ENCODE measurements around the gene DUS1L.
A peak's percentile ranks its signal among the peaks of the same experiment; 100 is the strongest.

DUS1L gene

DNA sequence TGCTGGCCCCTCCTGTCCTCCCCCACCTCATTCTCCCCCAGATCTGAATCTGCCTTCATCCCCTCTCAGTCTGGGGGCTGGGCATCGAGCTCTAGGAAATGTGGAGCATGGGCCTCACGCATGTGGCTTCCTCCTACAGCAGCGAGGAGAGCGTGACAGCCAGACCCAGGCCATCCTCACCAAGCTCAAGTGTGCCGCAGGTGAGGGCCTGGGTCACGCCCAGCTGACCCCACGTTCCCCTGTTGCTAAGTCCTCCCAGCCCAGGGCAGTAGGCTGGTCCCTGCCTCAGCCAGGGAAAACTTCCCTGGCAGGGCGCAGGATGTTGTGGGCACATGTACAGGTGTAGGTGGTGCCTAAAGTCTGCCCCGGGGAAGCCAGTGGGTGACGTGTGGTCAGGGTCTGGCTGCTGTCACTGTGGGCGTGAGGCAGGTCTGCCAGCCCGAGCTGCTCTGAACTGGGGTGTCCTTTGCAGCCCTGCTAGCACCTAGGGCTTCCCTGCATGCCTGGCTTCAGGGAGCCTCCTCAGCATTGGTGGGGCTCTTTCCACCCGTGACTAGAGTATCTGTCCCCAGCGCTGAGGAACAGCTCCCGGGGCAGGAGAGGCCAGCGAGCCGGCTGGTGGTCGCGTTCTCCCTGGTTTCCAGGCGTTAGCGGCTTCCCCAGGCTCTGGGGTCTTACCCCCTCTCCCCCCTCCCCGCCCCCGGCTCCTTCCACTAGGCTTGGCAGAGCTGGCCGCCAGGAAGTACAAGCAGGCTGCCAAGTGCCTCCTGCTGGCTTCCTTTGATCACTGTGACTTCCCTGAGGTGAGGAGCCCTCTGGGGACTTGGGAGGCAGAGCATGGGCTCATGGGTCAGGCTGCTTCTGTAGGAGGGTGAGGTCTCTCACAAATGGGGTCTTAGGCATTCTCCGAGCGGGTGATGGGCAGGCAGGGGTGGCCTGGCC, 10.3 kb downstream of the DUS1L start:
- DNase-seq (ENCODE audit: low read depth in 2 of 2): no peak

DNA sequence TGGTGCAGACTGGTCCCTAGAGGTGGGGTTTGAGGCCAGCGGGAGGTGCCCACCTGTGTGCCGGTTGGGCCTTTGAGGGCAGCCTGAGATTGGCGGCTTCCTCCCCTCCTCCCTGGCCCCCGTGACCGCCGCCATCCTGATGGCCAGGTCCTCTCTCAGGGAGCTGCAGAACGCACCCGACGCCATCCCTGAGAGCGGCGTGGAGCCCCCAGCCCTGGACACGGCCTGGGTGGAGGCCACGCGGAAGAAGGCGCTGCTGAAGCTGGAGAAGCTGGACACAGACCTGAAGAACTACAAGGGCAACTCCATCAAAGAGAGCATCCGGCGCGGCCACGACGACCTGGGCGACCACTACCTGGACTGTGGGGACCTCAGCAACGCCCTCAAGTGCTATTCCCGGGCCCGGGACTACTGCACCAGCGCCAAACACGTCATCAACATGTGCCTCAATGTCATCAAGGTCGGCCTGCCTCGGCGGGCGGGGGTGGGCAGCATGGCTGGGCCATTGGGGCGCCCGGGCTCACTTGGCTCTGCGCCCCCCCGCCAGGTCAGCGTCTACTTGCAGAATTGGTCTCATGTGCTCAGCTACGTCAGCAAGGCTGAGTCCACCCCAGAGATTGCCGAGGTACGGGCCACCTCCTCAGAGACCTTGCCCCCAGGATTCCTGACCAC, 11.1 kb downstream of the DUS1L start:
- no peak for DNase-seq (ENCODE audit: low read depth in 2 of 2)

DNA sequence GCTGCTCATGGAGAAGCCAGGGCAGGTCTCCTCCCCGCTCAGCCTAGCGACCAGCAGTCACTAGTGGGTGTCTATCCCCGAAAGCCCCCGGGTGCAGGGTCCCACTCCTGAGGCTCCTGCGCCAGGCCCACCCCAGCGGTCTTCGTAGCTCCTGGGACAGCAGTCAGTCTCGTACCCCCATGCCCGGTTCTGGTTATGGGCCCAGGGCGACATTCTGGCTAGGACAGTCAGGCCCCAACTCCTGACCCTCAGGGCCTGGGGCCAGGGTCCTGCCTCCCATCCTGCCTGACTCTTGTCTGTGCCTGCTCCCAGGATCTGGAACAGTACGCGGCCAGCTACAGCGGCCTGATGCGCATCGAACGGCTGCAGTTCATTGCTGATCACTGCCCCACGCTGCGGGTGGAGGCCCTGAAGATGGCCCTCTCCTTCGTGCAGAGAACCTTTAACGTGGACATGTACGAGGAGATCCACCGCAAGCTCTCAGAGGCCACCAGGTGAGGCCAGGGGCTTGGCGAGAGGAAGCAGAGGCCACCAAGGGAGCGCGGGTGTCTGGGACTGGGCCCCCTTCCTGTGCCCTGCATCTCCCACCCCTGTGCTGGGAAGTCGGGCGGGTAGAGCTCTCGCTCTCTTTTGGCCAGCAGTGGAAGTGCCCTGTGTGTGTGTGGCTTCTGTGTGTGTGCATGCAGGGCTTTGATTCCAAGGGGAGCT, 11.9 kb downstream of the DUS1L start:
- no peak for DNase-seq (ENCODE audit: low read depth in 2 of 2)

DNA sequence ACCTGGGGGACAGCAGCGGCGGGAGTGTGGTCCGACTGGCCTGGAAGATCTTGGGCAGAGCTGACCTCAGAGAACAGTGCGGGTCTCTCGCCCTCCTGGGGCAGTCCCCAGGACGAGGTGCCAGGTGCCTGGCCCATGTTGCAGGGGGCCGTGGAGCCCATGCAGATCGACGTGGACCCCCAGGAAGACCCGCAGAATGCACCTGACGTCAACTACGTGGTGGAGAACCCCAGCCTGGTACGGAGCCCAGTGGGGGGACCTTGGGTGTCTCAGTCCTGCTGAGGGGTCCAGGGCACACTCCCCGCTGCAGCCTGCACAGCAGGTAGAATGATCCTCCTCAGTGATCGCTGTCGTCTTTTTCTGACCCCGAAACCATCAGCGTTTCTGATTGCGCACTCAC, 12.5 kb downstream of the DUS1L start:
- no peak for DNase-seq (ENCODE audit: low read depth in 2 of 2)

DNA sequence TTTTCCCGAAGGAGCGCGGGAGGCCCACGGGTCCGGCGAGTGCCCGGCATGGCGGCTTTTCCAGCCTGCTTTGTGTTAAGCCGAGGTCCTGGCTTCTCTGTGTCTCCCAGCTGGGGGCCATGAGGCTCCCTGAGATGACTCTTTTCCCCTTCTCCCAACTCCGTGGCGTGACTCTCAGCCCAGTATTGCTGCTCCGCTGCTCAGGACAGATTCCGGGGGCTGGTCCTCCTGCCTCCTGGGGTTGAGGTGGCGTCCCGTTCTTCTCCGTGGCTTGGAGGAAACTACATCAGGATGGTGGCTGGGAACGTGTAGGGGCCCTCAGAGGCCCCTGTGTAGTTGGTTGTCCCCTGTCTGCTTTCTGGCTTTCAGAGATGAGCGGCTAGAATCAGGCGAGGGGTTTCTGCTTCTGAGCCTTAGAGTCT, 13.0 kb downstream of the DUS1L start:
- no peak for DNase-seq (ENCODE audit: low read depth in 2 of 2)

DNA sequence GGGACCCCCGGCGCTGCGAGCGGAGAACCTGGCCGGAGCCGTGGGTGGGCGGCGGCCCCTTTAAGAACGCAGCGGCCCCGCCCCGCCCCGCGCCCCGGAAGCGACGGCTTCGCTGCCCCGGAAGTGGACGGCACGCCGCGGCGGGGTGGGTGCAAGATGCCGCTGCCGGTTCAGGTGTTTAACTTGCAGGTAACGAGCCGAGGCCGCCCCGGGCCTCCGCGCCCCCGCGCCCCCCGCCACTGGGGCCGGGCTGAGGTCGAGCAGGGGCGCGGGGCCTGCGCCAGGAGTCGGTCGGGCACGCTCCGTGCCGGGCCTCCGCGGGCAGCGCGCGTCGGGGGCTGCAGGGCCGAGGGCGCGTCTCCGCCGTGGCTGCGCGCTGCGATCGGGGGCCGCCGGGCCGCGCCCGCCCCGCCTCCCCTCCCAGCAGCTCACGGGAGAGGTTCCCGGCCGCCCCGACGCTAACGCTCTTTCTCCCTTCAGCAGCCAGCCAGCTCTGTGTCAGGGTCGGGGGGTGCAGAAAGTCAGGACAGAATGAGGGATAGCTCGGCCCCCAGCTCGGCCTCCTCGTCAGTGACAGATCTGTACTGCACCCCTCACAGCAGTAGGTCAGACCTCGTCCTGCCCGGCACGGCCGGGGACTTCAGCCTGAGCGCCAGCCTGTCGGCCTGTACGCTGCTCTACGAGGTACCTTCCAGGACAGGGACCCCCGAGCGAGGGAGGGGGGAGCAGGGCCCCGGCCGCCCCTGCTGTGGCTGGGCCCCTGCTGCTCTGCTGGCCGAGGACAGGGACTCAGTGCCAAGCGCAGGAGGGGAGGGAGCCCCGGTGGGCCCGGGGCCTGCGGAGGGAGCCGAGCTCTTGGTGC, 13.6 kb downstream of the DUS1L start, which contains the start of the genes GPS1 and RFNG:
Gene GPS1, plus strand, starts transcription at position 123 of the 862 bp plus-strand sequence. Its CDS starts 34 bp downstream, at position 157.
Gene RFNG, minus strand, starts transcription at position 36 of the 862 bp plus-strand sequence. CDS start 45 bp downstream, outside the sequence.
- peak; percentile 62 to 70 for DNase-seq (ENCODE audit: low read depth in 2 of 2)

DNA sequence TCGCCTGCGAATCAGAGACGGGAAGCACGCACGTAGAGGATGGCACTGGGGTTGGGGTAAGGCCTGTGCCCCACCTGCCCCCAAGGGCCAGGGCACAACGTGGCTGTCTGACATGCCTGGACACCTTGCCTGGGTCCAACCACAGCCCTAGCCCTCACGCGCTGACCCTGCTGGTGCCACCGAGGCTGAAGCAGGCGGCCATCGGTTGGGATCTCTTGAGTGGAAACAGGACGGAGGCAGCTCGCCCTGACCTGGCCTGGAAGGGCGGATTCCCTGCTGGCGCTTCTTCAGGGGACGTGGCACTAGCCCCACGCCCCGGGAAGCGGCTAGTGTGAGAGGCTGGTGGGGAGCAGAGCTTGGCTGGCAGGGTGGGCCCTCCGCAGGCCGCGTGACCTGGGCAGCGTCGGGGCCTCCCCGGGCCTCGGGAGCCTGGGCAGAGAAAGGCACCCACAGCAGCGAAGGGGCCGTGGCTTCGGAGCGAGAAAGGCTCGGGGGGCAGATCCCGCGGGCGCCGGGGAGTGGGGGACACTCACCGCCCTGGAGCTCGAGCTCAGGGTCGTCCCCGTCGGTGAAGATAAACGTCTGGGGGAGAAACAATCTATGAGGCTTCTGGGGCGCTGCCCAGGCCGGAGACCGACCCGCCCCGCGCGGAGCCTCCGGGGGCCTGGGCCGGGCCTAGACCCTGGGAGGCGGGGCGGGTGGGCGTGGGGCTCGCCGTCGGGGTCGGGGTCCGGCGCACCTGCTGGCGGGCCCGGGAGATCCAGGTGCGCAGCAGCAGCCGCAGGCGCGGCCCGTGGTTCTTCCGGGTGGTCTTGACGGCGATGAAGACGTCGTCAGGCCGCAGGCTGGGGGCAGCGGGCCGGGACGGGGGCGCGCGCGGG, 14.6 kb downstream of the DUS1L start:
- DNase-seq (ENCODE audit: low read depth in 2 of 2): no peak

DNA sequence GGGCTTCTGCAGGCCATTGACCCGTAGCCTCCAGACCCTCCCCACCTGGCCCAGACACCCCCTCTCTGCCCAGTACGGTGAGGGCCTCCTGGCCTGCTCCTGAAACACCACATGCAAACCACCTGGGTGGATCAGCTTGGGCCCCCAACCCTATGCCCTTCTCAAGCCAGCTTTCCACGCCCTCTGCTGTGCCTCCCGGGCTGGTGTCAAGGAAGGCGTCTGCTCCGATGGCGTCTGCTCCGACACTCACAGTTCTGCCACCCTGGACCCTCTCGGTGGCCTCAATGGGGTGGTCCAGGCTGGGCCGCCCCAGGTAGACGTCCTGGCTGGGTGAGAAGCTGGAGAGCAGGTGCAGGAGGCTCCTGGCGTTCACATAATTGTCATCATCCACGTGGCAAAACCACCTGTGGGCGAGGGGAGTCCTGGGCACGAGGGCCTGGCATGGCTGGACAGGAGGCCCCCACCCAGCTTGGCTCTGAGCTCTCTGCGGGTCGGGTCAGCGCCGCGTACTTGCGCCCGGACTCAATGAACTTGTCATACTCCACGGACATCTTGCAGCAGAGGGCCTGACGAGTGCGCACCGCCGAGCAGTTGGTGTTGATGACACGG, 15.3 kb downstream of the DUS1L start:
- no peak for DNase-seq (ENCODE audit: low read depth in 2 of 2)

DNA sequence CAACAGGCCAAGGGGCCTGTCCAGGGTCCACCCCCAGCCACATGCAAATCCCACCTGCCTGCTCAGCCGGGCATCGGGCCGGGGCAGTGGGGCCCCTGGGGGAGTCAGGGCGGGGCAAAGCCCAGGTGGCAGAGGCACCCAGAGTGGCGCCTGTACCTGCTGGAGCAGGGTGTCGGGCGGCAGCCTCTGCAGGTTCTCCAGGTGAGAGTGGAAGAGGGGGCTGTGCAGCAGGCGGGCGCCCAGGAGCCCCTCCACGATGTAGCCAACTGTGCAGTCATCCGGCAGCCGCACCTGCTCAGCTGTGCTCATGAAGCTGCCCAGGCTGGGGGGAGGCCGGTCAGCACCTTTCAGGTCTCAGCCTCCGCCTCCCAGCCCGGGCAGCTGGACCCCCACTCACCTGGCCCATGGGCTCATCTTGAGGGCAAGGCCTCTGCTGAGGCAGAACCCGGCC, 16.1 kb downstream of the DUS1L start:
- no peak for DNase-seq (ENCODE audit: low read depth in 2 of 2)

DNA sequence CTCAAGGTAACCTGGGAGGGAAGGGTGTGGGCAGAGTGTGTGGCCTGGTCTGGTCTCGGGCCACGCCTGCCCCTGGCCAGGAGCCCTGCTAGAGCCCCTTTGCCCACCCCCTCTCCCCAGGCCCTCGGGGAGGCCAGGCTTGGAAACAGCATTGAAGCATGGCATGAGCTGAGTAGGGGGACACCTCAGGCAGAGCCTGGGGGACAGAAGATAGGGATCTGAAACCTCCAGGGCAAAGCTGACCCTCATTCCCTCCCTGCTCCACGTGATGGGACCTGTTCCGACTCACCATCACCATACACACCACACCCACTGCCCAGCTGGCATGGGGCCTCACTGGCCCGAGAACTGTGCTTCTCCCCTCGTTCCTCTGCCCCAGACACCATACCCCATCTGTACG, 16.5 kb downstream of the DUS1L start:
- no peak for DNase-seq (ENCODE audit: low read depth in 2 of 2)

DNA sequence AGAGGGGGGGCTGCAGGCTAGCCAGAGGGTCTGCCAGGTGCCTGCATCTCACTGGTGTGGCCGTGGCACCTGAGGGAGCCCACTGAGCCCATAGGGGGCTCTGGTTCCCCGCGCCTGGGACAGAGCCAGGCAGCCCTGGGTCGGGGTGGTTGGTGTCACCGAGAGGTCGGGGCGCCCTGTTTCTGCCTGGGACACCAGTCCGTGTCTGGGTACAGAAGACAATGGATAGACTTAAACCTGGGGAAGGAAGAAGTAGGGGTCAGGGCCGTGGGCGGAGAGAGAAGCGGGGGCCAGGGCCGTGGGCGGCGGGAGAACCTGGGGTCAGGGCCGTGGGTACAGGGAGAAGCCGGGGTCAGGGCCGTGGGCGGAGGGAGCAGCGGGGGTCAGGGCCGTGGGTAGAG, 17.0 kb downstream of the DUS1L start:
- no peak for DNase-seq (ENCODE audit: low read depth in 2 of 2)

DNA sequence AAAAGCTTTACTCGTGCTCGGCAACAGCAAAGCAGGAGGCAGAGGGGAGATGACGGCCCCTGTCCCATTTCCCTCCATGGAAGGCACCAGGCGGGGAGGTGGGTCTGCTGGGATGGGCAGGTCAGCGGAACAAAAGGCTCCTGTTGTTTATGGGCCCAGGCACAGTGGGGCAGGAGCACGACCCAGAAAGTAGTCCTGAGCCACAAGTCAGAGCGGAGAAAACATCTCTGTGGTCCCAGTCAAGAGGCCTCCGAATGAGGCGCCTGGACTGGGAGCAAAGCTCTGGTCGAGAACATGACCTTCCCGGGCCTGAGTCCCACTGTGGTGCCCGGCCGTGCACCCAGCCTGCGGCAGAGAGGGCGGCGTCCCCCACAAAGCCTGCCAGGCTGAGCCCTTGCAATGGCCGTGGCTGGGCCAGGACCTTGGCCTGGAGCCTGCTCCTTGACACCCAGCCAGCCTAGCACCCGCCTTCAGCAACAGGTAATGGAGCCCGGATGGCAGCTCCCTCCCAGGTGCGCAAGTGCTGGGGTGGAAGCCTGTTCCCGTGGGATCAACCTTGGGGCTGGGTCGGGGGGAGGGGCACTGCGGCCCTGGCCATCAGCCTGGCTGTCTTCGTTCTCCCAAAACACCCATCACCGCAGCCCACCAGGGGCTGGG, 17.6 kb downstream of the DUS1L start:
- DNase-seq (ENCODE audit: low read depth in 2 of 2): no peak

DNA sequence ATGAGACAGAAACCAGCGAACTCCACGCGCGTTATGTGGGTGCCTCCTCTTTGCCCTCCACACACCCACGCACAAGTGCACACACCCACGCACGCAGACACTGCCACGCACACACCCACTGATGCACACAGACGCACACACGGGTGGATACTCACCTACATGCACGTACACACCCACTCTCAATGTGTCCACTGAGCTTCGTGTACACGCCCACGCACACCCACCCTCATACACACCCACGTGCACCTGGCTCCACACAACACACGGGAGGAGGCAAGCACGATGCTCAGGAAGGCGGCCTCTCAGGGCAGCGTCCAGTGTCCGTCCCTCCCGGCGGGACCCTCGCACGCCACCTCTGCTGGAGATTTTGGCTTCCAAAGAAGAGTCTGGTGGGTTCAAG, 18.2 kb downstream of the DUS1L start:
- no peak for DNase-seq (ENCODE audit: low read depth in 2 of 2)

DNA sequence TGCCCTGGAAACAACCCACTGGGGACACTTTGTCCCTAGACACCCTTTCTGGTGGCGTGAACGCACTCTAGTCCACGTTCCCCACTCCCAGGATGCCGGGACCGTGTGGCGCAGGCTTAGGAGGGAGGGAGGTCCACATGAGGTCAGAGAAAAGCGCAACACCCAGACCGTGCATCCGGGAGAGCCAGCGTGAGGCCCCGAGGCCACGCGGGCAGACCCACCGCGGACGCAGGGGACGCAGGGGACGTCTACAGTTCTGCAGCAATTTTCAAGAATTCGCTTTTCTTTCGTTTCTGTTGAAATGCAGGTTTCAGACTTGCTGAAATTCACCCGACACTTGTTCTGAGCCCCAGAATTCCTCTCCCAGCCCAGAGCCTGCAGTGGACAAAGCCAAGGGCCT, 18.7 kb downstream of the DUS1L start:
- DNase-seq (ENCODE audit: low read depth in 2 of 2): no peak

DNA sequence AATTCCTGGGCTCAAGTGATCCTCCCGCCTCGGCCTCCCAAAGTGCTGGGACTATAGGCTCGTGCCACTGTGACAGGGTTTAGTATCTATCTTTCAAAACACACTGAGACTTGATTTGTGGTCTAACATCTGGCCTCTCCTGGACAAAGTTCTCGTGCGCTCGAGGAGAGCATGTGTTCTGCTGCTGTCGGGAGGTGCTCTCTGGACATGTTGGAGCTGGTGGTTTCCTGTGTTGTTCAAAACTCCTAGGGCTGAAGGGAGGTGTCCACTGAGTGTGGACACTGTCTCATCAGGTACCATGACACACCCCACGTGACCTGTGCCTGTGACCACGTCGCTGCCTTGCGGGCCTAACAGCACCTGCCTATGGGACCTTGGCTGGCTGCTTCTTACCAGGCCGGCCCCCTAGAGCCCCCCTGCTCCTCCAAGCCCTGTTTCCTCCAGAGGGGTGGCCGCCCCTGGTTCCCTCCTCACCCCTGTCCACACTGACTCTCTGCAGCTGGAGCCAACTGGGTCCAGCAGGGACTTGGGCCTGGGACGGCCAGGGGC, 19.6 kb downstream of the DUS1L start:
- DNase-seq (ENCODE audit: low read depth in 2 of 2): no peak

DNA sequence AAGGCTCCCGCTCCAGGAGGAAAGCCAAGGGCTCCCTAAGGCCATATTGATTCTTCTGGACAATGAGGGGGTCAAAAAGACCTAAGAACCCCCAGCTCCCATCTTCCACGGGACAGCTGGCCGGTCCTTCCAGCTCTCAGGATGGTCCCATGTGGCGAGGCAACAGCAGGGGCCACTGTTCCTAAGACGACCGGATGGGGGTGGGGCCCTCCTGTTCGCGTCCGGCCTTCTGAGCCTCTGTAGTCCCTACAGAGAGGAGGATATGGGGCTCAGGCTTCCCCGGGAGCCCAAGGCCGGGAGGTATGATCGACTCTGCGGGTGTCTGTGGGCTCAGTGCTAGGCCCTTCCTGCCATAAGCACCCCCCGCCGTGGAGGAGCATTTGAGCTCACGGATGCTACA, 22.1 kb downstream of the DUS1L start:
- no peak for DNase-seq (ENCODE audit: low read depth in 2 of 2)

DNA sequence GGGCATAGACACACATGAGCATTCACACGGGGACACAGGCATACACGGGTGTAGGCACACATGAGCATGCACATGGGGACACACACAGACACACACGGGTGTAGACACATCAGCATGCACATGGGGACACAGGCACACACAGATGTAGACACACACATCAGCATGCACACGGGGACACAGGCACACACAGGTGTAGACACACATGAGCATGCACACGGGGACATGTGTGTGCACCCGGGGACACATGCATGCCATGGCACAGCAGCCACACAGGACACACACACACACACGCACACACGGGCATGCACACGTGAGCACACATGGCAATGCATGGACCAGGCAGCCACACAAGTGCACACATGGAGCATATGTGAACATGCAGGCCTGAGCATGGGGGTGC, 23.0 kb downstream of the DUS1L start:
- DNase-seq (ENCODE audit: low read depth in 2 of 2): no peak

DNA sequence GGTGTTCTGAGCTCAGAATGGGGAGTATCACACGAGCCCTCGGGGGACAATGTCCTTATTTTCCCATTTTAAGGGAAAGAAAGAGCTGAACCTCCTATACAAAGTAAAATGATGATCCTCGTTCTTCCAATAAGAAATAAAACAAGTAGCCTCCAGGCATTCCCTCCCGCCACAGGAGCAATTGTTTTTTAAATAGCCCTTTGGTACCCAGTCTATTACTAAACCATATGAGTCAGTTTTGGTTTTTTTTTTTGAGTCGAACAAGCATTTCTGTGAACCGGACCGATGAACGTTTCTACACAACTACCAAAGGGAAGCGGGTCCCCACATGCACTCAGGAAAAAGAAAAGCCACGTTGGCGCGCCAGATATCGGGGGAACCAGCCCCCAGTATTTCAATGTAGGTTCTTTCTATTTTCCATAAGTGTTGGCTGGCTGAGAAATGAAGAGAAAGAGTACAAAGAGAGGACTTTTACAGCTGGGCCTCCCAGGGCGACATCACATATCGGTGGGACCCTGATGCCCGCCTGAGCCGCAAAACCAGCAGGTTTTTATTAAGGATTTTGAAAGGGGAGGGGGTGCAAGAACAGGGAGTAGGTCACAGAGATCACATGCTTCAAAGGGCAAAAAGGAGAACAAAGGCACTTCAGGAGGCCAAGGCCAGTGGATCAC, 24.3 kb downstream of the DUS1L start:
- no peak for DNase-seq (ENCODE audit: low read depth in 2 of 2)
